Spinal cord (tissue), 10 donors: ENCODE results near the gene AKR1C4. TPM values are rescaled to one million over a fixed set of nuclear protein-coding genes. Genes with fewer than 3 reads are reported as not detected.
"Not testable (repeated sequence)": the region's sequence is repeated elsewhere in the genome, so short reads cannot be mapped to it uniquely, and the experiment has no call there.

ENCODE experiments used
- DNase-seq, 6 donors: peaks; one replicate each; pipeline versions ENCODE4 v3.0.0 to v3.0.0-alpha.2; 2013 to 2015; ENCODE audit warnings: low spot score in 6 of 6, low read depth in 4 of 6
- H3K27ac ChIP-seq: one replicate; pipeline ENCODE4 v1.5.1; 2013; ENCODE audit warnings: low read depth, low read length, control low read depth
- H3K27me3 ChIP-seq: one replicate; pipeline ENCODE4 v1.6.1; 2013; ENCODE audit warnings: low read length; ENCODE audit not compliant: control insufficient read depth, insufficient read depth
- H3K36me3 ChIP-seq: one replicate; pipeline ENCODE4 v1.6.1; 2013; ENCODE audit warnings: low read length; ENCODE audit not compliant: control insufficient read depth, insufficient read depth
- H3K4me1 ChIP-seq: one replicate; pipeline ENCODE4 v1.6.1; 2013; ENCODE audit warnings: low read length; ENCODE audit not compliant: control insufficient read depth, insufficient read depth
- H3K4me3 ChIP-seq: one replicate; pipeline ENCODE4 v1.5.1; 2013; ENCODE audit warnings: low read depth, low read length, control low read depth
- H3K9me3 ChIP-seq: one replicate; pipeline ENCODE4 v1.6.1; 2013; ENCODE audit warnings: low read length; ENCODE audit not compliant: control insufficient read depth, insufficient read depth
- WGBS: methylation state at CpG from one replicate; pipeline ENCODE4 v1.1.5; 2013; ENCODE audit warnings: missing lambda C conversion rate; ENCODE audit not compliant: insufficient coverage; 5-methylcytosine and 5-hydroxymethylcytosine counted together
- polyA plus RNA-seq, 2 donors: library from polyadenylated mRNA; unstranded; fragments of 120-200 nt; gene quantifications; one replicate each; pipeline ENCODE4 v1.2.1, GENCODE V29; 2013; ENCODE audit not compliant: insufficient read length in 2 of 2
- total RNA-seq, 2 donors: library from RNA; depleted of rRNA in 1 of 2; stranded (reverse); fragments of 120-200 nt in 1 of 2; fragments of >200 nt in 1 of 2; gene quantifications; one replicate each; pipeline versions ENCODE4 v1.2.3 to v1.2.4, GENCODE V29; 2013 to 2014
- donor health status: healthy.

Gene AKR1C4
- total and polyA plus RNA-seq, 4 donors: not detected

- no peaks in the 10 kb centered on the region for H3K36me3 ChIP-seq
- no peak overlapping the region for H3K27ac ChIP-seq
- H3K27me3 ChIP-seq: no peaks in the 10 kb centered on the region
- H3K4me3 ChIP-seq: no peak overlapping the region
- WGBS: 87% methylated on average over 7 of the region's 8 CpGs
- DNase-seq: no peak
- no peaks in the 10 kb centered on the region for H3K4me1 ChIP-seq
- no peaks in the 10 kb centered on the region for H3K9me3 ChIP-seq
These were observed 32.4 kb downstream of the AKR1C4 start for GRCh38 chr10:5229019-5229418.

DNA sequence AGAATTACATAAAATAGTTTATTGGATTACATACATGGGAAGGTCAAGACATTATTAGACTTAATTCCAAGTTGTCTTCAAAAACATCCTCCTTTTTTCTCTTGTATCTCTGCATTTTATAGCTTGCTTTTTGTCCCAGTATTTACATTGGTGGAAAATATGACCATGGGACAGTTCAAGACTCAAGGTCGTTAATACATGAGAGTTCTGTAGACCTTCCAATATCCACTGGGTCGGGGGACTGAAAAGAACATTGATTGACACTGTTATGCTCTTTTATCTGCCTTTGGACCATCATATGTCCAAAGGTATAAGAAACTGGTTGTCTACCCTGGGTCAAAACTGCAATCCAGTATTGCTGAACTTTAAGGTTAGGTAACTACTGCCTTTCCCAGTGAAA, 36.7 kb downstream of the AKR1C4 start:
- no peak overlapping the region for H3K4me3 ChIP-seq
- WGBS: no CpG with 5 or more reads among the region's 2 CpGs
- no peak overlapping the region for H3K27ac ChIP-seq
- no peaks in the 10 kb centered on the region for H3K4me1 ChIP-seq
- H3K27me3 ChIP-seq: no peaks in the 10 kb centered on the region
- no peaks in the 10 kb centered on the region for H3K36me3 ChIP-seq
- no peak for DNase-seq
- no peaks in the 10 kb centered on the region for H3K9me3 ChIP-seq

DNA sequence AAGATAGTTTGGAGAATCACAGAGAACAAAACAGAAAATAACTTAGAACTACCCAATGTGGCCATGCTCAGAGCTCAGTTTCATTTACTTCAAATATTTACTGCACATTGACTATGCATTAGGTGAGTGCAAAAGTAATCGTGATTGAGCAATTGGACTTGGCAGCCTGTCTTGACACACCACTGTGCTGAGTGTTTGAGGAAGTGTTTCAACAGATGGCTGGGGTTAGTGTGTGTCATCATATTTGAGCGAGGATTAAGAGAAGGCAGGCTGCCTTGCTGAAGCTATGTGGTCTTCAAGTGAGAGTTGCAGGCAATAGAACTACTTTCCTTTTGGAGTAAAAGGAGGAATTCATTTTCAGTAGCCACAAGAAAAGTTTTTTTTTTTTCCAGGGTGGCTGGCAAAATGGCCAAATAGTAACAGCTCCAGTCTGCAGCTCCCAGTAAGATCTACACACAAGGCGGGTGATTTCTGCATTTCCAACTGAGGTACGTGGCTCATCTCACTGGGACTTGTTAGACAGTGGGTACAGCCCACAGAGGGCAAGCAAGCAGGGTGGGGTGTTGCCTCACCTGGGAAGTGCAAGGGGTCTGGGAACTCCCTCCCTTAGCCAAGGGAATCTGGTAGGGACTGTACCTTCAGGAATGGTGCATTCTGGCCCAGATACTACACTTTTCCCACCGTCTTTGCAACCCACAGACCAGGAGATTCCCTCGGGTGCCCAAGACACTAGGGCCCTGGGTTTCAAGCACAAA, 37.6 kb downstream of the AKR1C4 start:
- WGBS: 85% methylated on average over 4 of the region's 6 CpGs
- Histone ChIP-seq H3K4me3 (no peak overlapping the region), H3K27ac (no peak overlapping the region), H3K36me3 (no peaks in the 10 kb centered on the region), H3K27me3 (no peaks in the 10 kb centered on the region), H3K9me3 (no peaks in the 10 kb centered on the region), H3K4me1 (no peaks in the 10 kb centered on the region)
- DNase-seq: peak in 1 of 6 donors; percentile 6

GRCh38 chr10:5237541-5237940, 40.9 kb downstream of the AKR1C4 start:
- H3K27me3 ChIP-seq, H3K9me3 ChIP-seq, DNase-seq, H3K27ac ChIP-seq, H3K4me3 ChIP-seq, H3K36me3 ChIP-seq, H3K4me1 ChIP-seq: not testable (repeated sequence)
- no CpG with 5 or more reads among the region's 2 CpGs for WGBS

GRCh38 chr10:5242585-5242984, 45.9 kb downstream of the AKR1C4 start:
- 100% methylated on average over 1 of the region's 1 CpG for WGBS
- Histone ChIP-seq H3K9me3 (no peaks in the 10 kb centered on the region), H3K36me3 (no peaks in the 10 kb centered on the region), H3K4me3 (no peak overlapping the region), H3K27ac (no peak overlapping the region), H3K4me1 (no peaks in the 10 kb centered on the region), H3K27me3 (no peaks in the 10 kb centered on the region)
- DNase-seq: no peak

DNA sequence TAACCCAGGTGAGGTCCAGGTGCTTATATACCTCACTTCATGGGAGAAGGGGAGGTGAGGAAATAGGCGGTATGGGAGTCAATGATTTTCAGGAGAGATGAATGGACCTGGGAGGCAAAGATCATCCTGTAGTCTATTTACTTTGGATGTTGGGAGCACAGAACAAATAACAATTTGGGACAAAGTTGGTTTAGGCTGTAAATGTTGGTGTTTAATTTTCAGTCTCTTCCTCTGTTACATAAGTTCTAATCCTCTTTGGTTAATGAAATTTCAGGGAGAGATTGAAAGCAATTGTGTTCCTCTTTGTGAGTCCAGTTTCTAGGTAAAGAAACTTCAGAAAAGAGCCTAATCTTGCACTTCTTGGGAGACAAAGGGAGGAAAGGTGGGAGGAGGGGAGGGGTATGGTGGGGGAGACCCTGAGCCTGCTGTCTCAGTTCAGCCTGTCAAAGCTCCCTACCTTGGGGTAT, 46.9 kb downstream of the AKR1C4 start:
- Histone ChIP-seq H3K36me3 (no peaks in the 10 kb centered on the region), H3K9me3 (no peaks in the 10 kb centered on the region)
- WGBS: no CpG with 5 or more reads among the region's 1 CpG

DNA sequence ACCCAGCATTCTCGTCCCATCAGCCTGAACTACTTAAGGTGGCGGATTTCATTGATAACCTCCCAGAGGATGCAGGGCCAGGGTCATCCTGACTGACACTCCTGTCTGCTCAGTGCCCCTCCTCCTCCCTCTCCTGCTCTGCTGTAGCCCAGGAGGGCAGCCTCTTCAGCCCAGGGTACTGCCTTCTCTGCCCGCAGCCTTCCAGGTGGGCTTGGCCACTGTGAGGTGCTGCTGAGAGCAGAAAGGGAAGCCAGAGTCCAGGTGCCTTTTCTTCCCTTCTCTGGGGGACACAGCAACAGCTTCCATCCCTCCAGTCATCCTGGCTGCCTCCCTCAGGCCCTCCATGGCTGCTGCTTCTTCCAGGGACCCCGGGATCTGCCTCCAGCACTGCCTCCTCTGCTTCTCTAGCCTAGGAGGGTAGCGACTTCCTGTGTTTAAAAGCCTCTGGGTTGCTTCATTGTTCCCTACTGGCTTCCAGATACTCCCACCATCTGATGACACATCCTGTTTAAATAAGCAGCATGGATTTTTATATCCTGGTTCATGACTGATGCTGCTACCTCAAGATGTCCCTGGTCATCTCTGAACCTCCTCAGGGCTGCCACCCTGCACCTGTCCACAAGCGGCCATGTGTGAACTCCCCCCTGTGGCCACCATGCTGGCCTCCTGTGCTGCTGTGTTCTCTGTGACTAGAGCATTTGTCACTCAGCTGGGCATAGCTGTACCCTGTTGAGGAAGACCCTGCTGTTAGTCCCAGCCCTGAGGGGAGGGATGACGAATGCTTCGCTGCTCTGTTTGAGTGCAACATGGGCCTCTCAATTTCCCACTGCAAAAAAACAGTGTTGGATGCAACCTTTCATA, 55.8 kb downstream of the AKR1C4 start:
- no peak overlapping the region for H3K27ac ChIP-seq
- H3K27me3 ChIP-seq: no peaks in the 10 kb centered on the region
- peaks cover 2% of the 10 kb centered on the region for H3K9me3 ChIP-seq
- whole genome bisulfite sequencing: 80% methylated on average over 7 of the region's 8 CpGs
- H3K4me3 ChIP-seq: no peak overlapping the region
- H3K36me3 ChIP-seq: no peaks in the 10 kb centered on the region
- peak in 1 of 6 donors; percentile 2 for DNase-seq
- H3K4me1 ChIP-seq: no peaks in the 10 kb centered on the region

More for the DNA sequence above, 46.9 kb downstream of the AKR1C4 start:
- Histone ChIP-seq H3K4me3 (no peak overlapping the region), H3K4me1 (no peaks in the 10 kb centered on the region), H3K27ac (no peak overlapping the region), H3K27me3 (no peaks in the 10 kb centered on the region)
- DNase-seq: no peak

GRCh38 chr10:5254488-5254887, 57.9 kb downstream of the AKR1C4 start:
- H3K36me3 ChIP-seq: no peaks in the 10 kb centered on the region
- no peak for DNase-seq
- WGBS: 90% methylated on average over 4 of the region's 4 CpGs
- no peak overlapping the region for H3K27ac ChIP-seq
- no peak overlapping the region for H3K4me3 ChIP-seq
- H3K9me3 ChIP-seq: peaks cover 2% of the 10 kb centered on the region
- H3K27me3 ChIP-seq: no peaks in the 10 kb centered on the region
- H3K4me1 ChIP-seq: no peaks in the 10 kb centered on the region

GRCh38 chr10:5257768-5258167, 61.1 kb downstream of the AKR1C4 start:
- H3K27ac ChIP-seq, H3K4me1 ChIP-seq, H3K27me3 ChIP-seq, H3K4me3 ChIP-seq, H3K9me3 ChIP-seq, H3K36me3 ChIP-seq, DNase-seq: not testable (repeated sequence)
- no CpG with 5 or more reads among the region's 3 CpGs for WGBS
